ENCODE measurements around the gene CCL8.

The CCL8 gene

DNA sequence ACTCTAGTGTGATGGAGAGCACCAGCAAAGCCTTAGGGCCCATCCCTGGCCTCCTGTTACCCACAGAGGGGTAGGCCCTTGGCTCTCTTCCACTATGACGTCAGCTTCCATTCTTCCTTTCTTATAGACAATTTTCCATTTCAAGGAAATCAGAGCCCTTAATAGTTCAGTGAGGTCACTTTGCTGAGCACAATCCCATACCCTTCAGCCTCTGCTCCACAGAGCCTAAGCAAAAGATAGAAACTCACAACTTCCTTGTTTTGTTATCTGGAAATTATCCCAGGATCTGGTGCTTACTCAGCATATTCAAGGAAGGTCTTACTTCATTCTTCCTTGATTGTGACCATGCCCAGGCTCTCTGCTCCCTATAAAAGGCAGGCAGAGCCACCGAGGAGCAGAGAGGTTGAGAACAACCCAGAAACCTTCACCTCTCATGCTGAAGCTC, at the start of gene CCL8:
Gene CCL8, plus strand, starts transcription at position 397 of the 445 bp plus-strand sequence. CDS start 67 bp downstream, outside the sequence.
- no peak for DNase-seq

DNA sequence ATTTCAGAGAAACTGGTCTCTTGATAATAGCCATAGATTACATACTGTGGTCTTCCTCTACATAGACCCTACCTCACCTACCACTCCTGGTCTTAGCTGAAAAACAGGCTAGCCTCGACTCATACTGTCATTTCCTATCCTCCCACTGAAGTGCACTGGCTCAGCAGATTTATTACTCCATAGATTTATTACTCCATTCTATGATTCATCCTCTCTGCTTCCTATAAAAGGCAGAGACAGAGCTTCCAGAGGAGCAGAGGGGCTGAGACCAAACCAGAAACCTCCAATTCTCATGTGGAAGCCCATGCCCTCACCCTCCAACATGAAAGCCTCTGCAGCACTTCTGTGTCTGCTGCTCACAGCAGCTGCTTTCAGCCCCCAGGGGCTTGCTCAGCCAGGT, 49.3 kb upstream of the CCL8 start, which contains the start of gene CCL7:
Gene CCL7, plus strand, starts transcription at position 253 of the 400 bp plus-strand sequence. Its CDS starts 70 bp downstream, at position 323.
- no peak for DNase-seq

DNA sequence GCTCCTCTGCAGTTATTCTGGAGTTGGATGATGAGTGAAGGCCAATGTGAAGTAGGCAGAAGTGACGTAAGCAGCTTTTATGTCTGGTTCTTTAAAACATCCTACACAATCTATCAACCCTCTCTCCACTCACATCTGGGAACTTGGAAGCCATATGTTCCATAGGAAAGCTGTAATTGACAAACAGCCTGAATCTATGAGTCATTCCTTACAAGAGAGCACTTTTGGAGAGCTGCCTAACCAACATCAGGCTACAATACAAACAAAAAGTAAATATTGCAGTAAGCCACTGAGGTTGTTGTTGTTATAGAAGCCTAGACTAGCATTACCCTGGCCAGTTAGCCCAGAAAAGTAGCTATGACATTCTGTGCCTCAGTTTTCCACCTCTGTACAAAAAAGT, 43.4 kb upstream of the CCL8 start:
- no peak for DNase-seq

DNA sequence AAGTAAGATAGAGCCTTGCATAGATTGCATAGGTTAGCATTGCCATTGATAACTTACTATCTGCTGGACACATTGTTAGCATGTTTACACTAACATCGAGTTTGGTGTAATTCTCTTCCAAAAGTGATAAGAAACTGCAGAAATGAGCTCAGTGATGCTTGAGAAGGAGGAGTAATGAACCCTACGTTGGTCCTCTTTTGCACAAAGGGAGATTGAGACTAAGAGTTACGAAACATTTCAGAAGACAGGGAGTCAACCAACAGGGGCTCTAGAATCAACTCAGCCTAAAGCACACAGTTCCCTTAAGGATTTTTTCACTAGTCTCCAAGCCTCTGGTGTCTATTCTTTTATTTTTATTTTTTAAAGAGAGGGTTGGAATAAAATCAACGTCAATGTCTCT, 42.4 kb upstream of the CCL8 start:
- no peak for DNase-seq

DNA sequence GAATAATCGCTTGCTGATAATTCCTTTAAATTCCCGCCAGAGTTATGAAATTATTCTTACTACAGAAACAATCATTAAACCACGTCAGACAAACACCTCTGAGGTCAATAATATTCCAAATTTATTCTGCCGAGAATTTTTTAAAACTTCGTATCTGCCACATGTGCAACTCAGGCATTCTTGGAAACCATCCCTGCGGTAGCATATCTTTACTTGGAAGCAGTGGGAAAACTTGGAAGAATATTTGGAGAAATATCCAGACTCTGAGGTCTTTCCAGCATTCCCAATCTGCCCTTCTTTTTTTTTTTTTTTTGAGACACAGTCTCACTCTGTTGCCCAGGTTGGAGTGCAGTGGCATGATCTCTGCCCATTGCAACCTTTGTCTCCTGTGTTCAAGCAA, 35.7 kb upstream of the CCL8 start:
- DNase-seq = no peak

DNA sequence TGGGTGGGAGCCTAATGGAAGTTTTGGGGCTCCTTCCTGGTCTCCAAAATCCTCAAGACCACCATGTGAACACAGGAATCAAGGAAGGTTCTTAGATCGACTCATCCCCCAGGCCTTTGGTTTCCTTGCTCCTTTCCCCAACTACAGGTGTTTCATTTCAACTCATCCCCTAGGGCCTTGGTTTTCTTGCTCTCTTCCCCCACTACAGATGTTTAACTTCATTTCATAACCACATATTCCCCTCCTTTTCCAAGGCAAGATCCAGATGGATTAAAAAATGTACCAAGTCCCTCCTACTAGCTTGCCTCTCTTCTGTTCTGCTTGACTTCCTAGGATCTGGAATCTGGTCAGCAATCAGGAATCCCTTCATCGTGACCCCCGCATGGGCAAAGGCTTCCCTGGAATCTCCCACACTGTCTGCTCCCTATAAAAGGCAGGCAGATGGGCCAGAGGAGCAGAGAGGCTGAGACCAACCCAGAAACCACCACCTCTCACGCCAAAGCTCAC, 33.9 kb upstream of the CCL8 start, which contains the start of gene CCL11:
Gene CCL11, plus strand, starts transcription at position 457 of the 507 bp plus-strand sequence. CDS start 67 bp downstream, outside the sequence.
- DNase-seq = no peak

DNA sequence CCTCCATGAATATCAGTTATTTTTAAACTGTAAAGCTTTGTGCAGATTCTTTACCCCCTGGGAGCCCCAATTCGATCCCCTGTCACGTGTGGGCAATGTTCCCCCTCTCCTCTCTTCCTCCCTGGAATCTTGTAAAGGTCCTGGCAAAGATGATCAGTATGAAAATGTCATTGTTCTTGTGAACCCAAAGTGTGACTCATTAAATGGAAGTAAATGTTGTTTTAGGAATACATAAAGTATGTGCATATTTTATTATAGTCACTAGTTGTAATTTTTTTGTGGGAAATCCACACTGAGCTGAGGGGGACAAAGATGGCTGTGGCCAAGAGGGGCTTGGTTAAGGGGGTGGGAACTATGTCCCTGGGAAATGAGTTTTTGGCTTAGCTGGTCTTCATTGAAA, 31.4 kb upstream of the CCL8 start:
- DNase-seq = no peak

DNA sequence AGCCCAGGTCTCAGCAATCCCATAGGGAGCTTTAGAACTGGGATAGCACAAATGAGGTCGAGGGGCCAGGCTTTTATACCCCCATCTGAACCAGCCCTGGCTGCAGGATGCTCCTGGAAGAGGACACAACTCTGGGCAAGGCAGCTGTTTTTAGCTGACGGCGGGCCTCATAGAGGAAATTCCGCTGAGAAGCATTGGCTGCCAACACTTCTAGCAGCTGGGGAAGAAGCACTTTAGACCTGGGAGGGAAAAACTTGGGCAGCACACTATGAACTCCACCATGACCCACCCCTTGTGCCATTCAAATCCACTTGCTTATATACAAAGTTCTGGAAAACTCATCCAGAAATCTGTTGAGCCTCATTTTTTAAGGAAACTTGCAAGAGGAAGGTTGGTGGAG, 28.6 kb upstream of the CCL8 start:
- no peak for DNase-seq

DNA sequence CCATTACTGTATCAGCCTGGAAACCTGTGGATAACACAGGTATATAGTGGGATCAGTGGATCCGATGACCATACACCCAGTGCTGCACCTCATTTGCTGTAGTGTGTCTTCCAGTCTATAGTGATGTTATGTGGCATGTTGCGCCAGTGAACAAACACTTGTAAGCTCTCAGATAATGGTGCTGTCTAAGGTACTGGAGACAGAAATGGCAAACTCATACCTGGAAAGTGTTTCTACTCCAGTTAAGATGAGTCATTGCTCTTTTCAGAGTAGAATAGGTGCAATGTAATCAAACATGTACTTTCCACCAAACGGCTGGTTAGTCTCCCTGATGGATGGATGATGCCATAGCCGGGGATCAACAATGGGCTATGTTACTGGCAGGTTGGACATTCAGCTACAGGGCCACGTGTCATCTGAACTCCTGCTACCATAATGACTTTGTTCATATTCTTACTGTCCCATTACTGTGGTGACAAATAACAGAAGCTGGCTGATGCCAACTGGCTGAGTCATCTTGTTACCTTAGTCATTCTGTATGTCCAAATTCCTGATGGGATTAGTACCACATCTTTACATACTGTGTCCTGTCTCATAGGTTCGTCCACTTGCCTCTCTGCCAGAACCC, 27.4 kb upstream of the CCL8 start:
- DNase-seq = no peak

DNA sequence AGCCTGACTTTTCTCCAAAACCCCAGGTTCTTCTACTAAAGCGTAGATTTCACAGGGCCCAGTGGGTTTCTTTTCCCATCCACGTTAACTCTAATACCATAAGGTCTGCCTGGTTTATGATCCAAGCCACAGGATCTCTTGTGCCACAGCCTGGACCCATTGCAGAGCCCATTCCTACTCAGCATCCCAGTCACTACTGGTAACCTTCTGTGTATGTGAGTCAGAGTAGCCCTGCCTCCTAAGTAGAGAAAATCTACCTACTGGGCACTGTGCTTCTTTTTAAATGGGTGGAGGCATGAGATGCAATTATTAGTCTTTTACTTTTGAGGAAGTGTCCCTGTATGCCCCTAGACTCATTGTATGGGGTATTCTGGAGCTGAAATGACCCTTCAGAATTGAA, 20.2 kb upstream of the CCL8 start:
- DNase-seq = no peak

DNA sequence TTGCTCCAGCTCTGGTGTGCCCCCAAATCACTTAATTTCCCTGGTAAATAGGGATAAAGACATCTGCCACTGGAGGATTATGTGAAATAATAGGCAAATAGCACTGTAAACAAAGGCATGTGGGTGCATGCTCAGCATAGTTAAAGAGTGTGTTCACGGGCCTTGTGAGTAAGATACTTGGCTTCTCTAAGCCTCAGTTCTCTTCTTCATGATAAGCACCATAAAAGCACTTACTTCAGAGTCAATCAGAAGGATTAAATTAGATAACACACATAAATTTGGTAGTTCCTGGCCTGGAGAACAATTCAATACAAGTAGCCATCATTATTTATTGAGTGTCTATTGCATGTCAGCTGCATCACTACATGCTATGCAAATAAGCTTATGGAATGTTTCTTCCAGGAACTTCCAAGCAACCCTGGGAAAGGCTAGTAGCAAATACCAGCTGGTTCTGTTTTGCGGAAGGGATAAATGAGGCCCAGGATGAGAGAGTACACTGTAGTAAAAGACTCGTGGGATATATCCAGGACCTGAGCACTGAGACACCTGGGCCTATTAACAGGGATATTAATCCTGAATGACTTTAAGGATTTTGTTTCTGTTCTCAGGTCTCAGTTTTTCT, 19.2 kb upstream of the CCL8 start:
- no peak for DNase-seq

DNA sequence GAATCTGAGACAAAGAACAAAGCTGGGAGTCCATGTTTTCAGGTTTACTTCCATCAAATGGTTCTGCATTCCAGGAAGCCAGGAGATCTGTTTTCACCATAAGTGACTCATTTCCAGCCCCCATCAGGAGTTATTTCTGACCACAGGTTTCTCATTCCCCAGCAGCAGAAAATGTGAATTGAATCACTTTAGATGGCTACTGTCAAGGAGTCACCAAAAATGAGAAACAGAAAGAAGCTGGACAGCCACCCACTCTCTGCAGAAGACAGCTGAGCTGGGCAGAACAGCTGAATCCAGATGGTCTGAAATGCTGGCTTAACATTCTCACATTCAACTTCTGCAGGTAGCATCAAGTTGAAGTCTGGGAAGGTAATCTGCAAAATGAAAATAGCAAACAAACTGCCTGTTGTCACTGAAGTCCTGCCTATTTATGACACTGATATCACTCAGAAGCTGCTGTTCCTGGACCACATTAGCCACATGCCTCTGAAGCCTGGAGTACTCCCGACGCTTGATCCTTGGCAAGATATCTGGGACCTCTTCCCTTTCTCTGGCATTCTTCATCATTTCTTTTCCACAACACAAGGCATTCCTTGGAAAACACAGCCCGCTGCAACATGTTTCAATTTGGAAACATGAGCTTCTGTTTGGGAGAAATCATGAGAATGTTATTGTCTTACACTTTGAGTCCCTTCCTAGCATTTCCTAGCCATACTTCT, 18.4 kb upstream of the CCL8 start:
- DNase-seq = no peak

DNA sequence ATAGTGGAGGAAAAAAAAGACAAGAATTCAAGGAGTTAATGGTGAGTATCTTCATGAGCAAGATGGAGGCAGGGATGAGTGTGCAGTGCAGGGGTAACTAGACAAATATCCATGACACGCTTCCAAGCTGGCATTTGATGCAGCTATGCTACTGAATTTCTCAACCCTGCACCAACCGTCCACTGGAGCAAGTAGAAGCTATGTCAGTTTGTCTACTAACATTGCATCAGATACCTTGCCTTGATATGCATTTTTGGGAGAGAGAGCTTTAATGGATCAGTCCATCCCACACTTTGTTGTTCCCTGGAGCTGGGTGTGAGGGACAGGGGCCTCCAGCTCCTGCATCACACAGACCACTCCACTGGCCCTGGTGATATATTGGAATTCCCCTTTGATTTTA, 17.2 kb upstream of the CCL8 start:
- DNase-seq = no peak

DNA sequence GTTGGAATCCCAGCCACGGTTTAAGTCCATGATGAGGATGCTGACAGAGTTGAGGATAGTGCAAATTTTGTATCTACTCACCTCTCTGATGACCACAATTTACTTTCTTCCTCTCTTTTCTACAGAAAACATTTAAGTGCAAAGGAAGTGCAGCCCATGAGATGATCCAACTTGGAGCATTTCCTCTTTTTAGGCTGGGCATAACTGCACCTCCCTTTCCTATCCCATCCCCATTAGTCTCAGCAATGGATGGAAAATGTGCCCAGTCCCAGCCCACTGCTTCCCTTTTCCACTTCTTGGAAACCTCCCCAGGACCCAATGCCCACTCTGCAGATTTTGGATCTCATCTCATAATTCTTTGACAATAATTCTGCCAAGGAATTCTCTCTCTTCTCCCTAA, 16.6 kb upstream of the CCL8 start:
- no peak for DNase-seq

DNA sequence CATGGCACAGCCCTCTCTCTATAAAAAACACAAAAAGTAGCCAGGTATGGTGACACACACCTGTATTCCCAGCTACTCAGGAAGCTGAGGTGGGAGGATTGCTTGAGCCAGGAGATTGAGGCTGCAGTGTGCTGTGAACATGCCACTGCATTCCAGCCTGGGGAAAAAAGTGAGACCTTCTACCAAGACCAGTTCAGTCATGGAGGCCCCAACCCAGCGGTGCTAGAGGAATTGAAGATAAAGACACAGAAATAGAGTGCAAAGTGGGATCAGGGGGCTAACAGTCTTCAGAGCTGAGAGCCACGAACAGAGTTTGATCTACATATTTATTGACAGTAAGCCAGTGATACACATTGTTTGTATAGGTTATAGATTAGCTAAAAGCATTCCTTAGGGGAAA, 15.6 kb upstream of the CCL8 start:
- no peak for DNase-seq

DNA sequence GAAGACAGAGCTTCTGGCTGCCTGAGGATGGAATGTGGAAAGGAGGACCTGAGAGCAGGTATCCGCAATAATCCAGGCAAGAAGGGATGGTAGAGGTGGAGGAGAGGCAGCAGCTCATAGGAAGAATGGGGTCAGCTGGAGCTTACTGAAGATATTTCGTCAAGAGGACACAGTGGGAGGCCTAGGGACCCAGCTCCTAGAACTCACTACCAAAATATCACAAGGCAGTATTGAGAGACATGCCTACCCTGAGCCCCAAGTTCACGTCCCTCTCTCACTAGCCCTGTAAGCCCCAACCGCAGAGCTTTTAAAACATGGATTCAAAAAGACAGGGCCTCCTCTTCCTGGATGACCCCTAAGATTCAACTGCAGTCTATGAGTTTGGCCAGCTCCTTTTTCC, 14.2 kb upstream of the CCL8 start:
- DNase-seq = no peak

DNA sequence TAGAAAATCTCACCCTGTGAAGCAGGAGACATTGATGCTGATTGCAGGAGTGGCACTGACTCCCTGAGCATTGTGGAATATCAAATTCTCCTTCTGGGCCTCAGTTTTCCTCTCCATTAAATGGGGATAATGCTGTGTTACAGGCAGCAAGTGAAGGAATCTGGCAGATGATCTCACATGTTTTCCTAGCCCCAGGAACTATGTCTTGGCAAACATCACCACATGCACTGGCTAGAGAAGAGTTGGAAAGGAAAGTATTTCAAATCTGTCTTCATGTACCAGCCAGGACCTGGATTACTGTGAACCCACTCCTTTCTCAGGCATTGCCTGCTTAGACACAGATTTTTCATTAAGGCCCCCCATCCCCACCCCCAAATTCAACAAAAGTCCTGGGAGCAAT, 13.6 kb upstream of the CCL8 start:
- no peak for DNase-seq

DNA sequence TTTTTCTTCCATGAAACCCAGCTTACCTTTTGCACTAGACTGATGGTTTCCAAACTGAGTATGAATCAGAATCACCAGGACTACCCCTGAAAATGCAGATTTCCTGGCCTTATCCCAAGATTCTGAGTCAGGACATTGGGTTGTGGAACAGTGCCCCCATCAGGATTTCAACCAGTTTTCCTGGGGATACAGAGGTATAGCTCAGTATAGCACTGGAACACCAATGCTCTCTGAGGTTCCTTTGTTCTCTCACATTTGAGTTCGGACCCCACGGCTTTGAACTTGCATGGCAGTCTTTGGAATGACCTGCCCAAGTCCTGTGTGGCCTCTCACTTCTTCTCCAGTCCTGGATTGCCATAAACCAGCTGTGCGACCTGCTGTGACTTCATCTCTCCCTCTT, 12.8 kb upstream of the CCL8 start:
- no peak for DNase-seq

DNA sequence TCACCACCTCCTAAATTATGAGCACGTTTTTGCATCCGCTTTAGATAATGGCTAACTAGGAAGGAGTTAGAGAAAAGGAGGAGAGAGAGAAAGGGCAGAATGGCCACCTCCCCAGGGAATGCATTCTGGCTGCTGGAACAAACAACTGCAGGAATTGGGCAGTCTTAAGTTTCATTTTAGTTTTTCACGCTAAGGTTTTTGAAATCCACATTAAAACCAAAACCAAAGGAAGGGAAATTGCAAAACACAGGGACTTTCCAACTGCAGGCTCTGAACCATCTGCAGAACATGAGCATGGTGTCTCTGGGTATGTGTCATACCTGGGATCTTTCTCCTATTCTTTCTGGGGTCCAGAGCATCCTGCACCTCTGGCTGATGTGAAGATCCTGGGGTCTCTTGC, 12.1 kb upstream of the CCL8 start:
- DNase-seq = no peak

DNA sequence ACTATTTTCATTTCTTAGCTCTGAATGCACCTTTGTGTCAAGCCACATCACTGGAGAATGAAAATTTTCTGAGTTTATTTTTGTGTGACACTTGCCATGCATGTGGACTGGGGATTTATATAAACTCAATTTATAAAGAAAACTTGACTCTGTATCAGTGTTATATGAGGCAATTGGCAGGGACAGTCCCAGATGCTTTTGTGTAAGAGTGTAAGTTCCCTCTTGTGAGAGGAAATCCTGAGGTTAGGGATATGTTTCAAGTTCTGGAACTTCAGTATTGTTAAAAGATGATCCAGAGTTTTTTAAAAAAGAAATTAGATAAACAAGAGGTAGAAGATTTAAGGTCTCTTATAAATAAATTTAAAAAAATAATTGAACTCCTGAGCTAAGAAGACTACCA, 10.9 kb upstream of the CCL8 start:
- no peak for DNase-seq

DNA sequence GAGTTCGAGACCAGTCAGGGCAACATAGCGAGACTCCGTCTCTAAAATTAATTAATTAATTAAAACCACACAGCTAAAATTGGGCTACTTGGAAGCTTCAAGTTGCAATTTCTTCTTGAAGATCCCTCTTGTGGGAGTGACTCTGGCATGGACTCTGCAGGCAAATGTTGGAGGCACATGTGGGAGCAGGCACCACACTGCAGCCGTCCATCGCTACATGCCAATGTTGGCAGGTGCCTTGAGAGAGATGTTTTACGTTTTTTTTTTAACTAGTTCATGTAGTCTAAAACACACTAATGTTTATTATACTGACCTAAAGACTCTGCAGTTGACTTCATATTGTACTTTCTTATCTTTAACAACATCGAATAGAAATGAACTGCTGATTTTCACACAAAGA, 7.9 kb upstream of the CCL8 start:
- no peak for DNase-seq

DNA sequence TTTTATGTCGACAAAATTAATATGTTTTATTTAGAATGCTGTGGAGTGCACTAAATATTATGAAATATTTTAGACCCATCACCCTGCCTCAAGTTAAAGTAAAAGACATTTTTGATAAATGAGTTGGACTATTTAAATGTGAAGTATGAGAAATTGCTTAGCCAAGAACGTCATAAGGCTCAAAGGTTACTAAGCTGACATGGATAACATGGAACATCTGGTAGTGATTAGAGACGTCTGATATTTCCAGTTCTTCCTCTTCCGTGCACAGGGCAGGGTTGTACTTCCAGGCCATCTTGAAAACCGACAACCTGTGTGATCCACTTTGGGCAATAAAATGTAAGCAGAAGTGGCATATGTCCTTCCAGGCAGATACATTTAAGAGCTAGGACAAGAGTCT, 7.2 kb upstream of the CCL8 start:
- no peak for DNase-seq

DNA sequence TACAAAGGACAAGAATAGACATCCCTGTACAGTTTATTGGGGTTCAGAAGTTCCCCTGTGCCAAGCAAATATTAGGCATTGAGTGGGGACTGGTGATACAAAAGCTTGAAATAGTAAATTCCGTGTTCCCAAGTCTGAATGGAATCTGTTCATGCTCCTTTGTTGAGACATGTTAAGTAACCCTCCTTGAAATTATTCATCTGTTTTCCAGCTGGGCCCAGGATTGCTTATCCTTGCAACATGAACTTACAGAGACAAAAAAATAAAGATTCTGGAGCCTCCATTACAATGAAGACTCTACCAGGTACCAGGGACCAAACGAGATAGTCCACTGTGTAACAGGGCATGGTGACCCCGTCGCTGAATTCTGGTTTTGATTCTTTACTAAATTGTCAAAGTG, 6.1 kb upstream of the CCL8 start:
- no peak for DNase-seq

DNA sequence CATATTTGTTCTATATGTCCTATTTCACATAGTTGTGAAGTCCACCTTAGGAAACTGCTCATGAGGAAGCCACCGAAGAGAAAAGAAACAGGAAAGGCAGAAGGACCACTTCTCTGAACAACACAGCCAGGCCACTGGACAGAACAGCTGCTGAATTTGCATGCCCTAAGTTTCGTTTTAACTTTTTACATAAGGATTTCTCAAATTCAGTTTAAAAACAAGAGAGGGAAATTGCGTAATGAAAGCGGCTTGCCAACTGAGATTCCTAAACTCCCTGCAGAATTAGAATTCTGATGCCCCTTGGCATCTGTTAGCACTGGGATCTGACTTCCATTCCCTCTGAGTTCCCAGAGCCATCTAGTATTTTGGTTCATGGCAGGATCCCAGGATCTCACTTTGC, 5.0 kb upstream of the CCL8 start:
- DNase-seq = no peak

Measured in activated T-cell treated with anti-CD3 and anti-CD28 coated beads for 4 hours (primary cell).